K562 (cell line): ENCODE measurements around the gene SRD5A1. TPM values are rescaled to one million over a fixed set of nuclear protein-coding genes. Genes with fewer than 3 reads are reported as not detected.

Source experiments
- CXXC5 ChIP-seq: fragments of 250-450 bp; sonication (Bioruptor Pico); IDR thresholded peaks from 2 replicates; pipeline ENCODE4 v1.8.0; 2022; ENCODE audit warnings: inconsistent platforms, mild to moderate bottlenecking, moderate library complexity
- ETV5 ChIP-seq: sonication (generic); formaldehyde crosslinking; IDR thresholded peaks from 2 replicates; pipeline ENCODE4 v1.4.0; 2020; ENCODE audit warnings: low read depth, mild to moderate bottlenecking, missing genetic modification reagents
- FOS ChIP-seq: IDR thresholded peaks from 3 replicates; pipeline ENCODE4 v1.6.1; 2011; ENCODE audit not compliant: insufficient read length; ENCODE audit errors: extremely low read depth
- FOXM1 ChIP-seq, 2 experiments: fragments of 450-650 bp in 1 of 2; sonication (generic) in 1 of 2; formaldehyde crosslinking in 1 of 2; IDR thresholded peaks; 2 replicates each; pipeline versions ENCODE4 v1.6.1 to v1.9.0; 2017 to 2022; ENCODE audit warnings: low read depth in 2 of 2, mild to moderate bottlenecking in 2 of 2, missing genetic modification reagents in 1 of 2, moderate library complexity in 1 of 2
- KDM1A ChIP-seq, 2 experiments: fragments of 450-650 bp; IDR thresholded peaks; 2 replicates each; pipeline ENCODE4 v1.6.1; 2016; ENCODE audit warnings: mild to moderate bottlenecking in 2 of 2
- PBX2 ChIP-seq, 2 experiments: IDR thresholded peaks in 1 of 2; conservative IDR thresholded peaks in 1 of 2; 2 replicates each; pipeline ENCODE4 v1.6.1; 2016; ENCODE audit warnings: low read depth in 2 of 2, mild to moderate bottlenecking in 1 of 2, missing compliant biosample characterization in 1 of 2, missing genetic modification characterization in 1 of 2, moderate library complexity in 1 of 2
- ZBTB40 ChIP-seq, 2 experiments: fragments of 450-650 bp in 1 of 2; sonication (generic) in 1 of 2; formaldehyde crosslinking in 1 of 2; IDR thresholded peaks; 2 replicates each; pipeline versions ENCODE4 v1.7.1 to v1.9.0; 2016 to 2022; ENCODE audit warnings: inconsistent platforms in 1 of 2, mild to moderate bottlenecking in 1 of 2, missing genetic modification reagents in 1 of 2
- polyA plus RNA-seq, 8 experiments: library from polyadenylated mRNA; depleted of rRNA in 4 of 8; stranded (reverse) in 5 of 8; unstranded in 3 of 8; fragments of >200 nt; fragmentation: Nextera tagmentation in 2 of 8; fragmentation: Illumina TruSeq in 1 of 8; extraction: Ambion mirVana in 2 of 8; extraction: Trizol in 1 of 8; gene quantifications; 2 replicates each; pipeline versions ENCODE4 v1.2.1 to v1.2.3, GENCODE V29; 2011 to 2014; ENCODE audit warnings: inconsistent platforms in 1 of 8, missing spikeins in 1 of 8
- total RNA-seq, 7 experiments: library from RNA; depleted of rRNA in 6 of 7; stranded (reverse); fragments of >200 nt in 6 of 7; fragmentation: Illumina TruSeq in 2 of 7; extraction: Trizol in 2 of 7; gene quantifications; 2 replicates each; pipeline versions ENCODE4 v1.2.1 to v1.2.3, GENCODE V29; 2011 to 2021; ENCODE audit warnings: low replicate concordance in 1 of 7

The SRD5A1 gene
- total and polyA plus RNA-seq, 9 of the 15 experiments (the other 6 are each of a cell fraction or from before 2014, with no cell fraction given): 1.3 to 22.6 (median 8.1) TPM

- TF ChIP-seq ZBTB40 (IDR thresholded peaks at IDR 0.05) (no peak), ZBTB40 (CRISPR knock-in tag; IDR thresholded peaks at IDR 0.05) (no peak), CXXC5 (CRISPR knock-in tag) (no peak), FOXM1 (IDR thresholded peaks at IDR 0.05; ENCODE audit: low read depth) (no peak), FOXM1 (CRISPR knock-in tag; IDR thresholded peaks at IDR 0.05; ENCODE audit: low read depth) (no peak), ETV5 (CRISPR knock-in tag) (no peak), PBX2 (CRISPR knock-in tag; IDR thresholded peaks at IDR 0.05; ENCODE audit: low read depth) (no peak), PBX2 (tag; conservative IDR thresholded peaks at IDR 0.05; ENCODE audit: low read depth) (no peak), KDM1A (IDR thresholded peaks at IDR 0.05) (no peak), FOS (no peak)
These were observed 83.4 kb downstream of the SRD5A1 start (continued) for GRCh38 chr5:6716629-6717149.
